ENCODE results near the gene COP1.

DNA sequence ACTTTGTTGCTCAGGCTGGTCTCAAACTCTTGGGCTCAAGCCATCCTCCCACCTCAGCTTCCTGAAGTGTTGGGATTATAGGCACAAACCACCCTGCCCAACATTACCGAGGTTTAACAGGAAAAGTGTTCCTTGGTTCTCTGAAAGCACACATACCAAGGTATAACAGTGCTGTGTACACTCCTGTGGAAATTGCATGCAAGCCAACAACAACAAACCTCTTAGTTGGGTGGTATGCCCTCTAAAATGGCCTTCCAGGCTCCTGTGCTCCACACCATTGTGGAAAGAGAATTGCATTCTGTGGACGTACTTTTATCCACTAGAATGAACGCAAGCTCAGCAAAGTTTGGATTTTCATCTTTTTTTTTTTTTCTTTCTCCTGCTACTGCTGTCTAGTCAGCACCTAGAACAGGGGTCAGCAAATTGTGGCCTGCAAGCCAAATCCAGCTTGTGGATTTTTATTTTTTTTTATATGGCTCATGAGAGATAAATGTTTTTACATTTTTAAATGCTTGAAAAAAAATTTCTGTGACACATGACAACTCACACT is 271.4 kb downstream of the COP1 start:
- TF ChIP-seq, protein P1, sequence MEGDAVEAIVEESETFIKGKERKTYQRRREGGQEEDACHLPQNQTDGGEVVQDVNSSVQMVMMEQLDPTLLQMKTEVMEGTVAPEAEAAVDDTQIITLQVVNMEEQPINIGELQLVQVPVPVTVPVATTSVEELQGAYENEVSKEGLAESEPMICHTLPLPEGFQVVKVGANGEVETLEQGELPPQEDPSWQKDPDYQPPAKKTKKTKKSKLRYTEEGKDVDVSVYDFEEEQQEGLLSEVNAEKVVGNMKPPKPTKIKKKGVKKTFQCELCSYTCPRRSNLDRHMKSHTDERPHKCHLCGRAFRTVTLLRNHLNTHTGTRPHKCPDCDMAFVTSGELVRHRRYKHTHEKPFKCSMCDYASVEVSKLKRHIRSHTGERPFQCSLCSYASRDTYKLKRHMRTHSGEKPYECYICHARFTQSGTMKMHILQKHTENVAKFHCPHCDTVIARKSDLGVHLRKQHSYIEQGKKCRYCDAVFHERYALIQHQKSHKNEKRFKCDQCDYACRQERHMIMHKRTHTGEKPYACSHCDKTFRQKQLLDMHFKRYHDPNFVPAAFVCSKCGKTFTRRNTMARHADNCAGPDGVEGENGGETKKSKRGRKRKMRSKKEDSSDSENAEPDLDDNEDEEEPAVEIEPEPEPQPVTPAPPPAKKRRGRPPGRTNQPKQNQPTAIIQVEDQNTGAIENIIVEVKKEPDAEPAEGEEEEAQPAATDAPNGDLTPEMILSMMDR (IDR thresholded peaks at IDR 0.05; ENCODE audit: low read depth, low read length), result no peak
- no peak for TF ChIP-seq POLR2A (IDR thresholded peaks at IDR 0.05; ENCODE audit: extremely low read depth, insufficient read length)

Data from NB4 (cell line).